ENCODE measurements around the gene SH3RF3.

- no peak for TF ChIP-seq ZNF8 (CRISPR knock-in tag; IDR thresholded peaks at IDR 0.05)
- no peak for TF ChIP-seq ARNTL (CRISPR knock-in tag; IDR thresholded peaks at IDR 0.05; ENCODE audit: borderline replicate concordance, low read depth)
- no peak for TF ChIP-seq ZFP30 (CRISPR knock-in tag; IDR thresholded peaks at IDR 0.05)
- no peak for TF ChIP-seq PPARA (CRISPR knock-in tag; IDR thresholded peaks at IDR 0.05; ENCODE audit: borderline replicate concordance)
- no peak for TF ChIP-seq CSRNP3 (CRISPR knock-in tag; IDR thresholded peaks at IDR 0.05)
- TF ChIP-seq ZC3H10 (CRISPR knock-in tag; IDR thresholded peaks at IDR 0.05): no peak
- TF ChIP-seq SNAI2 (CRISPR knock-in tag; IDR thresholded peaks at IDR 0.05): no peak
- TF ChIP-seq, protein P1, sequence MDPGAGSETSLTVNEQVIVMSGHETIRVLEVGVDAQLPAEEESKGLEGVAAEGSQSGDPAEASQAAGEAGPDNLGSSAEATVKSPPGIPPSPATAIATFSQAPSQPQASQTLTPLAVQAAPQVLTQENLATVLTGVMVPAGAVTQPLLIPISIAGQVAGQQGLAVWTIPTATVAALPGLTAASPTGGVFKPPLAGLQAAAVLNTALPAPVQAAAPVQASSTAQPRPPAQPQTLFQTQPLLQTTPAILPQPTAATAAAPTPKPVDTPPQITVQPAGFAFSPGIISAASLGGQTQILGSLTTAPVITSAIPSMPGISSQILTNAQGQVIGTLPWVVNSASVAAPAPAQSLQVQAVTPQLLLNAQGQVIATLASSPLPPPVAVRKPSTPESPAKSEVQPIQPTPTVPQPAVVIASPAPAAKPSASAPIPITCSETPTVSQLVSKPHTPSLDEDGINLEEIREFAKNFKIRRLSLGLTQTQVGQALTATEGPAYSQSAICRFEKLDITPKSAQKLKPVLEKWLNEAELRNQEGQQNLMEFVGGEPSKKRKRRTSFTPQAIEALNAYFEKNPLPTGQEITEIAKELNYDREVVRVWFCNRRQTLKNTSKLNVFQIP (CRISPR knock-in tag; IDR thresholded peaks at IDR 0.05; ENCODE audit: borderline replicate concordance, low read depth): no peak
- TF ChIP-seq TCF4 (CRISPR knock-in tag; IDR thresholded peaks at IDR 0.05; ENCODE audit: borderline replicate concordance): no peak
- no peak for TF ChIP-seq ZNF70 (CRISPR knock-in tag; IDR thresholded peaks at IDR 0.05)
- TF ChIP-seq PATZ1 (CRISPR knock-in tag; IDR thresholded peaks at IDR 0.05; ENCODE audit: borderline replicate concordance): no peak
These were observed 214.5 kb downstream of the SH3RF3 start for GRCh38 chr2:109343460-109343859.

Data from SK-N-SH treated with all-trans-retinoic acid at 6 μM for 48 hours (cell line).